Astrocyte of the cerebellum (primary cell): ENCODE results near the gene MMP14.
A peak's percentile ranks its signal among the peaks of the same experiment; 100 is the strongest.
"Not testable (repeated sequence)": the region's sequence is repeated elsewhere in the genome, so short reads cannot be mapped to it uniquely, and the experiment has no call there.

Source experiments
- DNase-seq: peaks from one replicate; pipeline ENCODE4 v3.0.0-alpha.2; 2011; ENCODE audit warnings: low read depth
- H3K4me3 ChIP-seq: 2 replicates; pipeline ENCODE4 v1.5.1; 2011; ENCODE audit warnings: mild to moderate bottlenecking, low read depth, low read length, moderate library complexity
- in situ Hi-C: cut with HindIII; loops from 2 replicates; pipeline ENCODE4 v1.10.0; 2017; ENCODE audit warnings: low sequenced_read_pairs
- TF ChIP-seq, protein P1 (sequence below): IDR thresholded peaks from 2 replicates; pipeline ENCODE4 v1.5.1; 2012; ENCODE audit warnings: low read length, low read depth, moderate library complexity, mild to moderate bottlenecking; ENCODE audit errors: missing control alignments

MMP14 gene

GRCh38 chr14:22847661-22848341 lies 11.4 kb downstream of the MMP14 start:
- in situ Hi-C loops = no loop called here
- TF ChIP-seq, protein P1, sequence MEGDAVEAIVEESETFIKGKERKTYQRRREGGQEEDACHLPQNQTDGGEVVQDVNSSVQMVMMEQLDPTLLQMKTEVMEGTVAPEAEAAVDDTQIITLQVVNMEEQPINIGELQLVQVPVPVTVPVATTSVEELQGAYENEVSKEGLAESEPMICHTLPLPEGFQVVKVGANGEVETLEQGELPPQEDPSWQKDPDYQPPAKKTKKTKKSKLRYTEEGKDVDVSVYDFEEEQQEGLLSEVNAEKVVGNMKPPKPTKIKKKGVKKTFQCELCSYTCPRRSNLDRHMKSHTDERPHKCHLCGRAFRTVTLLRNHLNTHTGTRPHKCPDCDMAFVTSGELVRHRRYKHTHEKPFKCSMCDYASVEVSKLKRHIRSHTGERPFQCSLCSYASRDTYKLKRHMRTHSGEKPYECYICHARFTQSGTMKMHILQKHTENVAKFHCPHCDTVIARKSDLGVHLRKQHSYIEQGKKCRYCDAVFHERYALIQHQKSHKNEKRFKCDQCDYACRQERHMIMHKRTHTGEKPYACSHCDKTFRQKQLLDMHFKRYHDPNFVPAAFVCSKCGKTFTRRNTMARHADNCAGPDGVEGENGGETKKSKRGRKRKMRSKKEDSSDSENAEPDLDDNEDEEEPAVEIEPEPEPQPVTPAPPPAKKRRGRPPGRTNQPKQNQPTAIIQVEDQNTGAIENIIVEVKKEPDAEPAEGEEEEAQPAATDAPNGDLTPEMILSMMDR = peak; percentile 20
- DNase-seq = no peak
- no peak overlapping the region for H3K4me3 ChIP-seq

DNA sequence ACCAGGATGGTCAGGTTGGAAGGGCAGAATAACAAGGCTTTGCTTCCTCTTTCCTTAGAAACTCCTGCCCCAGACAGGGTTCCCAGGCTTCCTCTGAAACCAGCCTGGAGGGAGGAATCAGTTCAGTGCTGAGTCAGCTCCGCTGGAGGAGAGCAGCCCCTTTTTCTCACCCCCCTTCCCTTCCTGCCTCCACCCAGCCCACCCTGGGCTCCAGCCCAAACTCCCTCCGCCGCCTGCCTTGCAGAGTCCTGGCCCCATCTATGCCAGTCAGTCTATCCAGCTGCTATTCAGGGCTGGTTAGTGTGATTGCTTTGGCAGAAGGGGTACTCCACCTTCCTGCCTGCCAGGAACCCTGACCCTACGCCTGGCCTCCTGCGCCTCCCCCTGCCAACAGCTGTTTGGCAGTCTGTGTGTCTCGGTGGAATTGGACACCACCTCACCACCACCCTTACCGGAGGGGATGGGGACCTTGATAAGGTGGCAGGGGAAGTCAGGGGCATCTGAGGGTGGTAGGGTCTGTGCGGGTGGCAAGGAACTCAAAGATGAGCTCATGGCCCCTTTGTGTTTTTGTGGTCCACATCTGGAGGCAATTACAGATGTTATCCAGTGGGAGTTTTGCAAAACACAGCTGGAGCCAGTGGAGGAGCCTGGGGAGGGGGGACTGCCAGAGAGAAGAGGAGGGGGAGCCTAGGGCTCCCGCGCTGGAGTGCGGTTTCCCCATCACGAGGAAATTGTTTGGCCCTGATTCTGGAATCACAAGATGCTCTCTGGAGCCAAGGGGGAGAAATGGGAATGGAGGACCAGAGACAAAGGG lies 12.2 kb downstream of the MMP14 start:
- no peak overlapping the region for H3K4me3 ChIP-seq
- peak; percentile 89 for DNase-seq
- TF ChIP-seq, protein P1 = no peak
- in situ Hi-C loops = no loop called here

DNA sequence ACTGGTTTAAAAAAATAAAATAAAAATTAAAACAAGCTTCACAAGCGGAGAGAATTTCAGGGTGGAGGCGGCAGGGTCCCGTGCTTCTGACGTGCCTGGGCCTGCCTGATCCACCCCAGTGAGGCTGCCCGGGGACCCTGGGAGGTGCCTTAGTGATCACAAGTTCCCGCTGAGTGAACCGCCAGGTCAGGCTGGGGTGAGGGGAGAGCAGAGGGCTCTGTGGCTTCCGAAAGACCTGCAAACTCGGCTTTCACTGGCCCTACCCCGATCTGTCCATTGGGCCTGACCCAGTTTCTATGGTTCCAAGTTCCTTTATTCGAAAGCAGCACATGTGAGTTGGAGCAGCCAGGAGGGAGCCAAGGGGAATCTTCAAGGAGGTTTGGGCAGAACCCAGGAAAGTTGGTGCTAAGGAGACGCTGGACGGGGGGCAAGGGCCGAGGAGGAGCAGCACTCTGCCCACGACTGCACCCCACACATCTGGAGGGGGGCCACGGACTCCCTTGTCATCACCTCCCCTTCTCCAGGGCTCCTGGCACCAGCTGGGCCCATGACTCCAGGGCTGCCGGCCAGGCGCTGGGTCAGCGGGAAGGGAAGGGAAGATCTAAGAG lies 12.9 kb downstream of the MMP14 start:
- DNase-seq = no peak
- in situ Hi-C loops = no loop called here
- H3K4me3 ChIP-seq = no peak overlapping the region
- TF ChIP-seq, protein P1 = no peak

GRCh38 chr14:22850944-22851764 lies 14.8 kb downstream of the MMP14 start:
- in situ Hi-C loops = no loop called here
- DNase-seq = peak; percentile 89
- TF ChIP-seq, protein P1 = no peak
- no peak overlapping the region for H3K4me3 ChIP-seq

DNA sequence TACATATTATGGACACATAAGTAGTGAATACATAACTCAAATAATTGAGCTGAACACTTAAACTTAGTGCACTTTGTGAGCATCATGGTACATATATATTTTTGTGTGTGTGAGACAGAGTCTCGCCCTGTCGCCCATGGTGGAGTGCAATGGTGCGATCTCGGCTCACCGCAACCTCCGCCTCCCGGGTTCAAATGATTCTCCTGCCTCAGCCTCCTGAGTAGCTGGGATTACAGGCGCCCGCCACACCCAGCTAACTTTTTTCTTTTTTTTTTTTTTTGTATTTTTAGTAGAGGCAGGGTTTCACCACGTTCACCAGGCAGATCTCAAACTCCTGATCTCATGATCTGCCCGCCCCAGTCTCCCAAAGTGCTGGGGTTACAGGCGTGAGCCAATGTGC lies 15.8 kb downstream of the MMP14 start:
- H3K4me3 ChIP-seq, in situ Hi-C loops, DNase-seq: not testable (repeated sequence)

DNA sequence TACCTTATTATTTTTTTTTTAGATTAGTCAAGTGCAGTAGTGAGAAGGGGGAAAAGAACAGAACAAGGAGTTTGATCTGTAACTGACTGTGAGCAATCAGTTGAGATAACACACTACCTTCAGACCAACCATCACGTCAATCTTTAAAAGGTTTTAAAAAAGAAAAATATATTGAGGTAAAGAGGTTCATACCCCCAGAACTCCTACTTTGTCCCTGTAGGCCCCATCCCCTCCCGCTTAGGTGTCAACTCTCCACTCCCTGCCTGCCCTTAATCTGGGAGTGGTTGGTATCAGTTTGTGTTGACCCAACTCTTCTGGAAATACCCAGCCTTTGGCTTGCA lies 16.2 kb downstream of the MMP14 start:
- H3K4me3 ChIP-seq = no peak overlapping the region
- no peak for DNase-seq
- in situ Hi-C loops = no loop called here
- TF ChIP-seq, protein P1 = no peak
